Measurements from ENCODE around the gene FBXL13.

The FBXL13 gene

GRCh38 chr7:103077318-103077717 lies 2.7 kb upstream of the FBXL13 start:
- no peak for TF ChIP-seq CTCF (IDR thresholded peaks at IDR 0.05)

GRCh38 chr7:103076764-103077163 lies 2.2 kb upstream of the FBXL13 start:
- no peak for DNase-seq
- H3K4me3 ChIP-seq: no peak overlapping the region
- H3K9me3 ChIP-seq: no peaks in the 10 kb centered on the region
- intact Hi-C loops (cut with DNase I; ENCODE audit: low total_unique reads): loop anchor here (5.0 to 10.0 kb wide), 2 partner anchors 68 to 266 kb away; partner anchors contain the start of genes DNAJC2 and NAPEPLD
- H3K4me1 ChIP-seq: peaks cover 0 to 24% (median 15%) of the 10 kb centered on the region in 4 donors
- no peaks in the 10 kb centered on the region for H3K27me3 ChIP-seq
- no peak overlapping the region for H3K27ac ChIP-seq
- peaks cover 0 to 4% (median 0%) of the 10 kb centered on the region in 3 donors for H3K36me3 ChIP-seq
- no peak for TF ChIP-seq CTCF (IDR thresholded peaks at IDR 0.05)

More at GRCh38 chr7:103077318-103077717, 2.7 kb upstream of the FBXL13 start:
- Histone ChIP-seq H3K27me3 (no peaks in the 10 kb centered on the region), H3K4me1 (peaks cover 0 to 24% (median 15%) of the 10 kb centered on the region in 4 donors), H3K4me3 (no peak overlapping the region), H3K36me3 (peaks cover 0 to 4% (median 0%) of the 10 kb centered on the region in 3 donors), H3K9me3 (no peaks in the 10 kb centered on the region), H3K27ac (no peak overlapping the region)
- no peak for DNase-seq
- intact Hi-C loops (cut with DNase I; ENCODE audit: low total_unique reads): loop anchor here (5.0 to 10.0 kb wide), 2 partner anchors 67 to 265 kb away; partner anchors contain the start of genes DNAJC2 and NAPEPLD

GRCh38 chr7:103075337-103075918 lies 832 bp upstream of the FBXL13 start:
- TF ChIP-seq CTCF (IDR thresholded peaks at IDR 0.05): no peak
- Histone ChIP-seq H3K9me3 (no peaks in the 10 kb centered on the region), H3K27ac (peak overlapping the region; percentile 89 to 91), H3K36me3 (peaks cover 0 to 4% (median 0%) of the 10 kb centered on the region in 3 donors), H3K4me3 (peak overlapping the region; percentile 64 to 70), H3K27me3 (no peaks in the 10 kb centered on the region), H3K4me1 (peaks cover 0 to 24% (median 15%) of the 10 kb centered on the region in 4 donors)
- peak; percentile 53 to 76 for DNase-seq
- intact Hi-C loops (cut with DNase I; ENCODE audit: low total_unique reads): loop anchor here (5.0 to 10.0 kb wide), 2 partner anchors 69 to 267 kb away; partner anchors contain the start of genes DNAJC2 and NAPEPLD

DNA sequence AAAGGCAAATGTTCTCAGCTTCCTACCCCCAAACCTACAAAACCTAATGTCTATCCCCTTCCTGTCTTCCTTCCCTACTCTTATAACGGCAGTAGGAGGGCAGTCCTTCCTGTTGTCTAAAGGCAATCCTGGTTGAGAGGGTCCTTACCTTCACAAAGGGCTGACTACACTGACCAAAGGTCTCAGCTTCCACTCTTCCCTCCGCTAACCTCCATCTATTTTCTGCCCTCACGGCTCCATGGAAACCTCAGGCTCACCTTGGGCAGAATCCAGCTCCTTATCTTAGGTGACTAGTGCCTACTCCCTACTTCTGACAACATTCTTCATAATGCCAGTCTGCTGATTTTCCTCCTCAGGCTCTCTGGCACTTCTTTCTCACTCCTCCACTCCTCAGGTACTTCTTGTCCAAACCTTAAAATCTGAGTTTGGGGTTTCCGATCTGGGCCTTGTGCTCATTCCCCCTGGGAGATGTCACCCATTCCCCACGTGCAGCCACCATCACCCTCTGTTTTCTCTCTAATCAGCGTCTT lies 542 bp downstream of the FBXL13 start:
- Histone ChIP-seq H3K9me3 (no peaks in the 10 kb centered on the region), H3K27ac (peak overlapping the region; percentile 89 to 91), H3K27me3 (no peaks in the 10 kb centered on the region), H3K4me1 (peaks cover 0 to 24% (median 15%) of the 10 kb centered on the region in 4 donors), H3K36me3 (peaks cover 0 to 4% (median 0%) of the 10 kb centered on the region in 3 donors), H3K4me3 (peak overlapping the region; percentile 64 to 70)
- intact Hi-C loops (cut with DNase I; ENCODE audit: low total_unique reads): loop anchor here (10.0 kb wide), 1 partner anchor 71 kb away; the partner anchor contains the start of gene NAPEPLD
- no peak for TF ChIP-seq CTCF (IDR thresholded peaks at IDR 0.05)
- peak in 1 of 2 donors; percentile 20 for DNase-seq

- Histone ChIP-seq H3K36me3 (no peaks in the 10 kb centered on the region), H3K4me3 (no peak overlapping the region), H3K27ac (no peak overlapping the region), H3K27me3 (no peaks in the 10 kb centered on the region), H3K9me3 (no peaks in the 10 kb centered on the region), H3K4me1 (peaks cover 0 to 10% (median 5%) of the 10 kb centered on the region in 4 donors)
- TF ChIP-seq CTCF (IDR thresholded peaks at IDR 0.05): no peak
- DNase-seq: no peak
- intact Hi-C loops (cut with DNase I; ENCODE audit: low total_unique reads): loop anchor here (10.0 kb wide), 1 partner anchor 74 kb away; the partner anchor contains the start of gene NAPEPLD
These were observed 3.6 kb downstream of the FBXL13 start for GRCh38 chr7:103071000-103071399.
